ENCODE data around the gene HSPA1A. TPM values are rescaled to one million over a fixed set of nuclear protein-coding genes. Genes with fewer than 3 reads are reported as not detected.
"Not testable (repeated sequence)": the region's sequence is repeated elsewhere in the genome, so short reads cannot be mapped to it uniquely, and the experiment has no call there.

Gene HSPA1A
- polyA plus RNA-seq, 3 donors from 2014 or later = 9.7 to 81.3 (median 22.5) TPM

- Mint-ChIP-seq H3K36me3 (peaks cover 8 to 17% (median 14%) of the 10 kb centered on the region in 3 donors), H3K9me3 (no peaks in the 10 kb centered on the region), H3K27ac (peak overlapping the region in 2 of 6 donors; percentile 61 to 88), H3K27me3 (ENCODE audit: low read depth in 3 of 3) (peaks cover 0 to 6% (median 5%) of the 10 kb centered on the region in 3 donors), H3K4me3 (no peak overlapping the region), H3K4me1 (peaks cover 26 to 29% of the 10 kb centered on the region in 2 donors)
- DNase-seq = no peak
Measured at GRCh38 chr6:31792090-31792374, 23.3 kb upstream of the HSPA1A start.

DNA sequence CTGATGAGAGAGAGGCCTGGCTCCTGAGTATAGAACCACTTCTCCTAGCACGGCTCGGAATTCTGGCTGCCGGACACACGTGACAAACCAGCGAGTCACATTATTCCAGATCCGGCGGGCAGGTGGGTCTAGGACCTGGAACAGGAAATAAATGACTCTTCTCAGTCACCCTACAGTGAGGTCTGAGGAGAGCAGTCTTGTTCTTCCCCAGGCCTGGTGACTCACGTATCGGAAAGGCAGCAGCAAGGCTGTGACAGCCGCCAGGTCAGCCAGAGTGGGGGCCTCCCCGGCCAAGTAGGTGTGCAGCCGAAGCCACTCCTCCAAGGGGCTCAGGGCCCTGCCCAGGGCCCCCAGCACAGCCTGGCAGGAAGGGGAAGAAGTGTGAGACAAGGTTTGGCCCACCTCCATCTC, 22.6 kb upstream of the HSPA1A start:
- no peak overlapping the region for H3K27ac Mint-ChIP-seq
- no peak overlapping the region for H3K4me3 Mint-ChIP-seq
- H3K27me3 Mint-ChIP-seq (ENCODE audit: low read depth in 3 of 3) = peaks cover 0 to 6% (median 5%) of the 10 kb centered on the region in 3 donors
- DNase-seq = no peak
- peaks cover 8 to 17% (median 14%) of the 10 kb centered on the region in 3 donors for H3K36me3 Mint-ChIP-seq
- H3K9me3 Mint-ChIP-seq = no peaks in the 10 kb centered on the region
- peaks cover 33 to 36% of the 10 kb centered on the region in 2 donors for H3K4me1 Mint-ChIP-seq

DNA sequence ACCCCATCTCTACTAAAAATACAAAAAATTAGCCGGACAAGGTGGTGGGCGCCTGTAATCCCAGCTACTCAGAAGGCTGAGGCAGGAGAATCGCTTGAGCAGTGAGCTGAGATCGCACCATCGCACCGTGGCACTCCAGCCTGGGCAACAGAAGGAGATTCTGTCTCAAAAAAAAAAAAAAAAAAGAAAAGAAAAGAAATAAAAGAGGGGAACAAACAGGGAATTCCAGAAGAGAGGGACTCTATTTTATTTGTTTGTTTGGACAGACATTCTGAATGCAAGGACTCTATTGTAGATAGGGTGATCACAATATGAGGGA, 21.5 kb upstream of the HSPA1A start:
- not testable (repeated sequence) for DNase-seq; H3K9me3 Mint-ChIP-seq; H3K27me3 Mint-ChIP-seq (ENCODE audit: low read depth in 3 of 3)
- Mint-ChIP-seq H3K36me3 (peaks cover 8 to 17% (median 13%) of the 10 kb centered on the region in 3 donors), H3K27ac (peak overlapping the region; percentile 27 to 98 (median 62)), H3K4me3 (peak overlapping the region; percentile 33 to 73 (median 67)), H3K4me1 (peaks cover 38% of the 10 kb centered on the region in 2 donors)

- peaks cover 8 to 13% (median 8%) of the 10 kb centered on the region in 3 donors for H3K36me3 Mint-ChIP-seq
- peaks cover 38% of the 10 kb centered on the region in 2 donors for H3K4me1 Mint-ChIP-seq
- peak overlapping the region; percentile 33 to 73 (median 67) for H3K4me3 Mint-ChIP-seq
- no peak for DNase-seq
- no peaks in the 10 kb centered on the region for H3K9me3 Mint-ChIP-seq
- H3K27me3 Mint-ChIP-seq (ENCODE audit: low read depth in 3 of 3) = peaks cover 0 to 5% (median 5%) of the 10 kb centered on the region in 3 donors
- peak overlapping the region; percentile 27 to 98 (median 62) for H3K27ac Mint-ChIP-seq
Measured at GRCh38 chr6:31794294-31794865, 21.0 kb upstream of the HSPA1A start.

- H3K27ac Mint-ChIP-seq = peak overlapping the region; percentile 96 to 98 (median 98)
- H3K27me3 Mint-ChIP-seq (ENCODE audit: low read depth in 3 of 3) = peaks cover 0 to 3% (median 3%) of the 10 kb centered on the region in 3 donors
- peak overlapping the region; percentile 93 to 97 (median 96) for H3K4me3 Mint-ChIP-seq
- peaks cover 38% of the 10 kb centered on the region in 2 donors for H3K4me1 Mint-ChIP-seq
- H3K9me3 Mint-ChIP-seq = no peaks in the 10 kb centered on the region
- no peak for DNase-seq
- peaks cover 8 to 11% (median 8%) of the 10 kb centered on the region in 3 donors for H3K36me3 Mint-ChIP-seq
Measured at GRCh38 chr6:31794866-31795615, 20.3 kb upstream of the HSPA1A start.

DNA sequence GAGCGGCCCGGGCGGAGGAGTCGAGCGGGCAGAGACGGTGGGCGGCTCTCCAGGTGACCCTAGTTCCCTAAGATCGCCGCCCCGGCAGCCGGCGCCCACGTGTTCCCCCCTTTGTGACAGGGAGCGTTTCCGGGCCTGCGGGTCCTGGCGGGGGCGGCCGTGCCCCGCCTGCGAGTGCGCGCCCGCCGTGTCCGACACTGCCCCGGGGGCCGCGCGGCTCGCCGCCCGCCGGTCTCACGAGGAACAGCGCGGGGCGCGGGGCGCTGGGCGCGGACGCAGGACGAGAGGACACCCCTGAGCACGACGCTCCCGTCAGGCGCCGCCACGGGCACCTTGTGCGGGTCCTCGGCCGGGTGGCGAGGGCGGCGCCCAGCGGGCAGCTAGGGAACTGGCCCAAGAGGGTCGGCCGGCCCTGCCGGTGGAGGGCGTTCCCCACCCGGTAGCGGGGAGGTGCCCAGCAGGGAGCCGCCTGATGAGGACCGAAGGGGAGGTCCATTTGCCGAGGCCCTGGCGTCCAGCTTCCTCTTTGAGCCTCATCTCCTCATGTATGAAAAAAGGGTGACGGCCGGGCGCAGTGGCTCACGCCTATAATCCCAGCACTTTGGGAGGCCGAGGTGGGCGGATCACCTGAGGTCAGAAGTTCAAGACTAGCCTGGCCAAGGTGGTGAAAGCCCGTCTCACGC, 19.6 kb upstream of the HSPA1A start, which contains the start of gene VARS1:
Gene VARS1, minus strand, starts transcription at position 137 of the 683 bp plus-strand sequence. CDS start 535 bp downstream, outside the sequence.
- peak within 1 kb of the TSS; percentile 96 to 98 (median 98) for H3K27ac Mint-ChIP-seq
- DNase-seq = peak; percentile 89 to 92 (median 91)
- H3K4me3 Mint-ChIP-seq = peak within 1 kb of the TSS; percentile 93 to 97 (median 96)
- peaks cover 37 to 38% of the 10 kb centered on the region in 2 donors for H3K4me1 Mint-ChIP-seq
- peaks cover 5 to 8% (median 5%) of the 10 kb centered on the region in 3 donors for H3K36me3 Mint-ChIP-seq
- peaks cover 0 to 3% (median 2%) of the 10 kb centered on the region in 3 donors for H3K27me3 Mint-ChIP-seq (ENCODE audit: low read depth in 3 of 3)
- no peaks in the 10 kb centered on the region for H3K9me3 Mint-ChIP-seq

- peaks cover 33 to 34% of the 10 kb centered on the region in 2 donors for H3K4me1 Mint-ChIP-seq
- peak overlapping the region; percentile 80 to 95 (median 89) for H3K27ac Mint-ChIP-seq
- no peaks in the 10 kb centered on the region for H3K9me3 Mint-ChIP-seq
- peaks cover 0 to 4% (median 1%) of the 10 kb centered on the region in 3 donors for H3K36me3 Mint-ChIP-seq
- peak overlapping the region in 4 of 5 donors; percentile 63 to 78 (median 68) for H3K4me3 Mint-ChIP-seq
- no peak for DNase-seq
- peaks cover 0 to 3% (median 2%) of the 10 kb centered on the region in 3 donors for H3K27me3 Mint-ChIP-seq (ENCODE audit: low read depth in 3 of 3)
Measured at GRCh38 chr6:31796993-31797385, 18.4 kb upstream of the HSPA1A start.

DNA sequence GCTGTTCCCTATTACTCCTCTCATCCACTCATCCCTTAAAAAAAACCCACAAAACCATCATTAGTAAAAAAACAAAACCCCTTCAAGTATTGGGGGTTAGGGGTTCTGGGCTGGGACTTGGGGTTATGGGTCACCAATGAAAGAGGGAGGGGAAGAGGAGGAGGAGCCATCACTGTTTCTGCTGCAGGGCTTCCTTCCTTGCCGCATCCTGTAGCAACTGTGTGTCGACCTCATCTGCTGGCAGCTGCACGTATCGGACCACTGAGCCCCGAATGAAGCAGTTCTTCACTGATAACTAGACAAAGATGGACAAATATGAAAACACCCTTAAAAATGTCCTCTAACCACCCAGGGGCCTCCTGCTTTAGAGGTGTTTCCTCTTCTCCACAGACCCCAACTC, 17.8 kb upstream of the HSPA1A start:
- Mint-ChIP-seq H3K27ac (peak overlapping the region; percentile 80 to 95 (median 89)), H3K27me3 (ENCODE audit: low read depth in 3 of 3) (peaks cover 0 to 3% (median 2%) of the 10 kb centered on the region in 3 donors), H3K4me1 (peaks cover 33 to 34% of the 10 kb centered on the region in 2 donors), H3K4me3 (peak overlapping the region; percentile 43 to 78 (median 66)), H3K36me3 (peaks cover 0 to 4% (median 0%) of the 10 kb centered on the region in 3 donors), H3K9me3 (no peaks in the 10 kb centered on the region)
- peak in 1 of 3 donors; percentile 23 for DNase-seq

GRCh38 chr6:31799781-31800180, 15.6 kb upstream of the HSPA1A start:
- no peak overlapping the region for H3K27ac Mint-ChIP-seq
- peaks cover 0 to 4% (median 0%) of the 10 kb centered on the region in 3 donors for H3K36me3 Mint-ChIP-seq
- no peak overlapping the region for H3K4me3 Mint-ChIP-seq
- DNase-seq = no peak
- no peaks in the 10 kb centered on the region for H3K9me3 Mint-ChIP-seq
- H3K27me3 Mint-ChIP-seq (ENCODE audit: low read depth in 3 of 3) = peaks cover 0 to 3% (median 2%) of the 10 kb centered on the region in 3 donors
- H3K4me1 Mint-ChIP-seq = peaks cover 19 to 25% of the 10 kb centered on the region in 2 donors

GRCh38 chr6:31801031-31801927, 14.1 kb upstream of the HSPA1A start:
- DNase-seq; H3K9me3 Mint-ChIP-seq; H3K36me3 Mint-ChIP-seq; H3K27ac Mint-ChIP-seq; H3K4me3 Mint-ChIP-seq; H3K27me3 Mint-ChIP-seq (ENCODE audit: low read depth in 3 of 3): not testable (repeated sequence)
- H3K4me1 Mint-ChIP-seq = peaks cover 20 to 26% of the 10 kb centered on the region in 2 donors

- H3K27me3 Mint-ChIP-seq (ENCODE audit: low read depth in 3 of 3) = peaks cover 3 to 10% (median 7%) of the 10 kb centered on the region in 3 donors
- peaks cover 15 to 16% of the 10 kb centered on the region in 2 donors for H3K4me1 Mint-ChIP-seq
- H3K36me3 Mint-ChIP-seq = peaks cover 0 to 12% (median 8%) of the 10 kb centered on the region in 3 donors
- no peak for DNase-seq
- H3K4me3 Mint-ChIP-seq = peak overlapping the region; percentile 89 to 93 (median 92)
- H3K9me3 Mint-ChIP-seq = no peaks in the 10 kb centered on the region
- H3K27ac Mint-ChIP-seq = peak overlapping the region; percentile 95 to 98 (median 98)
Measured at GRCh38 chr6:31805939-31806469, 9.3 kb upstream of the HSPA1A start.

- no peaks in the 10 kb centered on the region for H3K9me3 Mint-ChIP-seq
- peak; percentile 98 to 99 (median 99) for DNase-seq
- peak within 1 kb of the TSS; percentile 89 to 93 (median 92) for H3K4me3 Mint-ChIP-seq
- peaks cover 0 to 15% (median 7%) of the 10 kb centered on the region in 3 donors for H3K36me3 Mint-ChIP-seq
- H3K27me3 Mint-ChIP-seq (ENCODE audit: low read depth in 3 of 3) = peaks cover 3 to 10% (median 7%) of the 10 kb centered on the region in 3 donors
- peak within 1 kb of the TSS; percentile 95 to 98 (median 98) for H3K27ac Mint-ChIP-seq
- peaks cover 15 to 16% of the 10 kb centered on the region in 2 donors for H3K4me1 Mint-ChIP-seq
Measured at GRCh38 chr6:31806470-31807272, 8.7 kb upstream of the HSPA1A start, which contains the start of gene LSM2. LSM2 (minus strand) TSS chr6:31806966; CDS start chr6:31806757, 209 bp downstream.
